Loucy (cell line): Measurements from ENCODE around the gene USO1.

Experiments
- H2AFZ ChIP-seq: fragments of 200-600 bp; sonication (generic); 2 replicates; pipeline ENCODE4 v1.6.0; 2016; ENCODE audit warnings: antibody characterized with exemption, mild to moderate bottlenecking, low read length, moderate library complexity
- H3F3A ChIP-seq: fragments of 200-600 bp; 2 replicates; pipeline ENCODE4 v1.6.0; 2016; ENCODE audit warnings: antibody characterized with exemption, low read depth, mild to moderate bottlenecking
- H3K27me3 ChIP-seq: fragments of 200-600 bp; sonication (generic); 2 replicates; pipeline ENCODE4 v1.6.1; 2014; ENCODE audit warnings: low read length, mild to moderate bottlenecking; ENCODE audit not compliant: insufficient read depth, poor library complexity, severe bottlenecking
- H3K36me3 ChIP-seq: fragments of 200-600 bp; sonication (generic); 2 replicates; pipeline ENCODE4 v1.6.1; 2016; ENCODE audit warnings: low read length; ENCODE audit not compliant: insufficient read depth
- H3K4me1 ChIP-seq: fragments of 200-600 bp; sonication (generic); 2 replicates; pipeline ENCODE4 v1.5.1; 2014; ENCODE audit warnings: low read length, mild to moderate bottlenecking; ENCODE audit not compliant: insufficient read depth, poor library complexity, severe bottlenecking
- H3K4me2 ChIP-seq: fragments of 200-600 bp; sonication (generic); 2 replicates; pipeline ENCODE4 v1.6.0; 2014; ENCODE audit warnings: antibody characterized with exemption, low read length, low read depth, mild to moderate bottlenecking; ENCODE audit not compliant: poor library complexity, severe bottlenecking
- H3K4me3 ChIP-seq: fragments of 200-600 bp; sonication (generic); 2 replicates; pipeline ENCODE4 v1.5.1; 2014; ENCODE audit warnings: low read length, mild to moderate bottlenecking, mixed read lengths; ENCODE audit not compliant: poor library complexity, severe bottlenecking
- H3K79me2 ChIP-seq: fragments of 200-600 bp; sonication (generic); 2 replicates; pipeline ENCODE4 v1.6.1; 2014; ENCODE audit warnings: low read length; ENCODE audit not compliant: insufficient read depth
- H3K9ac ChIP-seq: fragments of 200-600 bp; sonication (generic); 2 replicates; pipeline ENCODE4 v1.6.0; 2014; ENCODE audit warnings: mild to moderate bottlenecking, low read depth, low read length, moderate library complexity; ENCODE audit not compliant: poor library complexity, severe bottlenecking
- H3K9me2 ChIP-seq: fragments of 200-600 bp; sonication (generic); replicated peaks from 2 replicates; pipeline ENCODE4 v1.6.1; 2016; ENCODE audit warnings: low read depth, low read length, mixed read lengths
- H3K9me3 ChIP-seq: fragments of 200-600 bp; sonication (generic); 2 replicates; pipeline ENCODE4 v1.6.1; 2014; ENCODE audit warnings: mild to moderate bottlenecking, antibody characterized with exemption, low read length, low read depth; ENCODE audit not compliant: insufficient read depth
- H4K20me1 ChIP-seq: fragments of 200-600 bp; sonication (generic); 2 replicates; pipeline ENCODE4 v1.6.0; 2014; ENCODE audit warnings: antibody characterized with exemption, low read length, mild to moderate bottlenecking; ENCODE audit not compliant: insufficient read depth, poor library complexity, severe bottlenecking
- EZH2phosphoT487 ChIP-seq: fragments of 200-600 bp; IDR thresholded peaks from 2 replicates; pipeline ENCODE4 v1.6.1; 2018; ENCODE audit warnings: antibody characterized with exemption, mild to moderate bottlenecking, moderate library complexity, borderline replicate concordance
- TF ChIP-seq, protein P1 (sequence below): fragments of 200-600 bp; sonication (generic); conservative IDR thresholded peaks from 2 replicates; pipeline ENCODE4 v1.5.1; 2014; ENCODE audit warnings: mild to moderate bottlenecking, antibody characterized with exemption, low read length

Gene USO1

DNA sequence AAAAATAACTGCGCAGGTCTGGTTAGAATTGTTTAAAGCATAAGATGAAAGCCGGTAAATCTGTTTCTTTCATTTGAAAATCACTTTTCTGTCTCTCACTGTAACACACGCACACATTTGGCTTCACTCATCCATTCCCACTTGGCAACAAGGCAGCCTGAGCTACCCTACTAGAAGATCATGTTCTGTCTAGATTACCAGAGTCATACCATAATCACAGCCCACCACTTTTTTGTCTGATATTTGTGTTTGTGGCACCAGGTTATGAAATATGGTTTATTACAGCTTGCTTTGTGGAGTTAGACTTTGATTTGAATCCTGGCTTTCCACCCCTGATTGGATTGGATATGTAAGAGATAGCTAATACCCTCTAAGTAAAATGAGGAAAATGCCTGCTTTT, 2.2 kb downstream of the USO1 start:
- Histone ChIP-seq H3K9me2 (no peaks in the 10 kb centered on the region), H3K4me2 (peak overlapping the region; percentile 87), H3K9ac (peak overlapping the region; percentile 86), H2AFZ (no peak overlapping the region), H3F3A (no peaks in the 10 kb centered on the region), H3K36me3 (no peaks in the 10 kb centered on the region), H3K9me3 (no peaks in the 10 kb centered on the region), H3K79me2 (peaks cover 85% of the 10 kb centered on the region), H3K4me3 (peak overlapping the region; percentile 74), H4K20me1 (peaks cover 35% of the 10 kb centered on the region), H3K27me3 (no peaks in the 10 kb centered on the region), H3K4me1 (peaks cover 63% of the 10 kb centered on the region)
- no peak for TF ChIP-seq EZH2phosphoT487
- TF ChIP-seq, protein P1, sequence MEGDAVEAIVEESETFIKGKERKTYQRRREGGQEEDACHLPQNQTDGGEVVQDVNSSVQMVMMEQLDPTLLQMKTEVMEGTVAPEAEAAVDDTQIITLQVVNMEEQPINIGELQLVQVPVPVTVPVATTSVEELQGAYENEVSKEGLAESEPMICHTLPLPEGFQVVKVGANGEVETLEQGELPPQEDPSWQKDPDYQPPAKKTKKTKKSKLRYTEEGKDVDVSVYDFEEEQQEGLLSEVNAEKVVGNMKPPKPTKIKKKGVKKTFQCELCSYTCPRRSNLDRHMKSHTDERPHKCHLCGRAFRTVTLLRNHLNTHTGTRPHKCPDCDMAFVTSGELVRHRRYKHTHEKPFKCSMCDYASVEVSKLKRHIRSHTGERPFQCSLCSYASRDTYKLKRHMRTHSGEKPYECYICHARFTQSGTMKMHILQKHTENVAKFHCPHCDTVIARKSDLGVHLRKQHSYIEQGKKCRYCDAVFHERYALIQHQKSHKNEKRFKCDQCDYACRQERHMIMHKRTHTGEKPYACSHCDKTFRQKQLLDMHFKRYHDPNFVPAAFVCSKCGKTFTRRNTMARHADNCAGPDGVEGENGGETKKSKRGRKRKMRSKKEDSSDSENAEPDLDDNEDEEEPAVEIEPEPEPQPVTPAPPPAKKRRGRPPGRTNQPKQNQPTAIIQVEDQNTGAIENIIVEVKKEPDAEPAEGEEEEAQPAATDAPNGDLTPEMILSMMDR = no peak

DNA sequence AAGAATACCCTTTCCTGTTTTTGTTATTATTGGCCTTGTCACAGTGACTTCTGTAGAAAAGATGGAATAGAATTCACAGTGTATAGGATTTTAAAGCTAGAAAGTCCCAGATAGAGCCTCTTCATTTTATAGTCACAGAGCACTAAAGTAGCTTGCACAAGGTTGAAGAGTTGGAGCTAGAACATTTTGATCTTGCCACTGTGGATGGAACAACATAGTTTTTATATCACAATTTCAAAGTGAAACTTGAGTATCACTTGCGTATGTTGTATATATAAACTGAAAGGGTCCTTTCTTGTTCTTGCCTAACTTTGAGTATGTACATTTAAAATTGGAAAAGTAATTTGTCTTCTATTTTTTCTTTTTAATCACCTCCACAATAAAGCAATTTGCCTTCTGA, 2.7 kb downstream of the USO1 start:
- no peaks in the 10 kb centered on the region for H3K9me2 ChIP-seq
- H3K4me1 ChIP-seq = peaks cover 59% of the 10 kb centered on the region
- peaks cover 85% of the 10 kb centered on the region for H3K79me2 ChIP-seq
- no peaks in the 10 kb centered on the region for H3F3A ChIP-seq
- no peak for TF ChIP-seq EZH2phosphoT487
- TF ChIP-seq, protein P1 = no peak
- H3K9me3 ChIP-seq = no peaks in the 10 kb centered on the region
- no peak overlapping the region for H2AFZ ChIP-seq
- H3K9ac ChIP-seq = peak overlapping the region; percentile 86
- peak overlapping the region; percentile 74 for H3K4me3 ChIP-seq
- no peaks in the 10 kb centered on the region for H3K27me3 ChIP-seq
- H4K20me1 ChIP-seq = peaks cover 35% of the 10 kb centered on the region
- H3K36me3 ChIP-seq = no peaks in the 10 kb centered on the region
- H3K4me2 ChIP-seq = peak overlapping the region; percentile 87

DNA sequence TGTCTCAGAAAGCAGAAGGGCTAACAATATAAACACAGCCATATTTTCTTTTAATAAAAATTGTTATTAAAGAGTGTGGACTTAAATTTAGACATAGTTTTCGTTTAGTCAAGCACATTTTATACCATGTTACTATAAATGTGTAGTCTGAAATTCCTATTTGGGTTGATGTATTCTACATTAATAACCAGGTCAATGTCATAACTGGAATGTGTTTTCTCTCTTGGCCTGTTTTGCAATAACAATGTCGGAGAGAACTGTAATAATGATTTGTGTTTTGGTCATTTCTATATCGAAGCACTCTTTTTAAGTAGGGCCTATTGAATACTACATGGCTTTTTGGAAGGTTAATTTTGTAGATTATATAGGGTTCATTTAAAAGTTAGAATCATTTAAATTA, 5.5 kb downstream of the USO1 start:
- H3K9me2 ChIP-seq = no peaks in the 10 kb centered on the region
- H3K4me1 ChIP-seq = peaks cover 41% of the 10 kb centered on the region
- H3K9ac ChIP-seq = no peak overlapping the region
- 0 out of 2 replicates have a peak, but pooled peaks cover 3% of the 10 kb centered on the region for H3K9me3 ChIP-seq
- H3F3A ChIP-seq = no peaks in the 10 kb centered on the region
- H2AFZ ChIP-seq = no peak overlapping the region
- peak overlapping the region; percentile 49 for H3K4me2 ChIP-seq
- H4K20me1 ChIP-seq = peaks cover 27% of the 10 kb centered on the region
- peak overlapping the region; percentile 23 for H3K4me3 ChIP-seq
- peaks cover 87% of the 10 kb centered on the region for H3K79me2 ChIP-seq
- no peak for TF ChIP-seq EZH2phosphoT487
- TF ChIP-seq, protein P1 = no peak
- no peaks in the 10 kb centered on the region for H3K27me3 ChIP-seq
- H3K36me3 ChIP-seq = no peaks in the 10 kb centered on the region
